Activated T-helper 1 cell treated with anti-CD3 and anti-CD28 coated beads, Interleukin-12 subunit alpha, Interleukin-12 subunit beta, Interleukin-2, Interleukin-4 antibody, amounts not matched to agents 30 ng/mL and 10 ng/mL and 1 ng/mL, durations not matched to agents 14 hours and 24 hours and 36 hours (primary cell): ENCODE data around the gene TSPAN1. TPM values are rescaled to one million over a fixed set of nuclear protein-coding genes. Genes with fewer than 3 reads are reported as not detected.

Source experiments
- DNase-seq: peaks from one replicate; pipeline ENCODE4 v3.0.0; 2021; ENCODE audit warnings: low spot score
- H3K27ac Mint-ChIP-seq: one replicate; pipeline ENCODE4 v1.8.0; 2021; ENCODE audit warnings: mild to moderate bottlenecking, mixed read lengths
- H3K27me3 Mint-ChIP-seq: one replicate; pipeline ENCODE4 v1.8.0; 2022; ENCODE audit warnings: mild to moderate bottlenecking, moderate library complexity, mixed read lengths; ENCODE audit not compliant: insufficient read depth
- H3K36me3 Mint-ChIP-seq: one replicate; pipeline ENCODE4 v1.8.0; 2021; ENCODE audit warnings: low read depth, mixed read lengths
- H3K4me1 Mint-ChIP-seq: one replicate; pipeline ENCODE4 v1.8.0; 2021; ENCODE audit warnings: low read depth, mixed read lengths
- H3K4me3 Mint-ChIP-seq: one replicate; pipeline ENCODE4 v1.8.0; 2021; ENCODE audit warnings: mild to moderate bottlenecking, moderate library complexity, mixed read lengths
- H3K9me3 Mint-ChIP-seq: one replicate; pipeline ENCODE4 v1.8.0; 2021; ENCODE audit warnings: mixed read lengths
- intact Hi-C: fragments of 100-400 bp; cut with micrococcal nuclease; formaldehyde crosslinking; loops from one replicate; pipeline ENCODE4 v1.15.1; 2024
- total RNA-seq: library from RNA; stranded (reverse); gene quantifications from 2 replicates; pipeline ENCODE4 v1.2.3, GENCODE V29; 2022

TSPAN1 gene
- total RNA-seq, 1 donor from 2014 or later = not detected

- H3K36me3 Mint-ChIP-seq = peaks cover 5% of the 10 kb centered on the region
- peaks cover 6% of the 10 kb centered on the region for H3K27me3 Mint-ChIP-seq
- no peaks in the 10 kb centered on the region for H3K9me3 Mint-ChIP-seq
- intact Hi-C loops = no loop called here
- peaks cover 22% of the 10 kb centered on the region for H3K4me1 Mint-ChIP-seq
- peak overlapping the region; percentile 21 for H3K27ac Mint-ChIP-seq
- H3K4me3 Mint-ChIP-seq = no peak overlapping the region
- no peak for DNase-seq
Measured at GRCh38 chr1:46183926-46184557, 9.2 kb downstream of the TSPAN1 start.

GRCh38 chr1:46184920-46185658, 10.2 kb downstream of the TSPAN1 start:
- H3K4me3 Mint-ChIP-seq = peak overlapping the region; percentile 71
- H3K36me3 Mint-ChIP-seq = peaks cover 7% of the 10 kb centered on the region
- H3K27me3 Mint-ChIP-seq = peaks cover 6% of the 10 kb centered on the region
- peaks cover 22% of the 10 kb centered on the region for H3K4me1 Mint-ChIP-seq
- H3K27ac Mint-ChIP-seq = peak overlapping the region; percentile 94
- DNase-seq = no peak
- H3K9me3 Mint-ChIP-seq = no peaks in the 10 kb centered on the region
- intact Hi-C loops = loop anchor here (1.0 kb wide), 1 partner anchor 13 kb away; the partner anchor contains the start of gene POMGNT1

GRCh38 chr1:46186076-46186475, 11.2 kb downstream of the TSPAN1 start:
- Mint-ChIP-seq H3K4me1 (peaks cover 22% of the 10 kb centered on the region), H3K36me3 (peaks cover 9% of the 10 kb centered on the region), H3K4me3 (no peak overlapping the region), H3K27me3 (peaks cover 6% of the 10 kb centered on the region), H3K27ac (peak overlapping the region; percentile 58), H3K9me3 (no peaks in the 10 kb centered on the region)
- intact Hi-C loops = no loop called here
- DNase-seq = no peak

GRCh38 chr1:46187106-46187869, 12.4 kb downstream of the TSPAN1 start:
- Mint-ChIP-seq H3K4me1 (peaks cover 22% of the 10 kb centered on the region), H3K36me3 (peaks cover 9% of the 10 kb centered on the region), H3K27me3 (peaks cover 4% of the 10 kb centered on the region), H3K4me3 (no peak overlapping the region), H3K27ac (no peak overlapping the region), H3K9me3 (no peaks in the 10 kb centered on the region)
- DNase-seq = no peak
- intact Hi-C loops = no loop called here

GRCh38 chr1:46188295-46189030, 13.6 kb downstream of the TSPAN1 start:
- Mint-ChIP-seq H3K36me3 (peaks cover 13% of the 10 kb centered on the region), H3K27me3 (no peaks in the 10 kb centered on the region), H3K4me1 (peaks cover 22% of the 10 kb centered on the region), H3K4me3 (no peak overlapping the region), H3K9me3 (no peaks in the 10 kb centered on the region), H3K27ac (peak overlapping the region; percentile 55)
- intact Hi-C loops = no loop called here
- no peak for DNase-seq

GRCh38 chr1:46190539-46190938, 15.7 kb downstream of the TSPAN1 start:
- Mint-ChIP-seq H3K4me1 (peaks cover 4% of the 10 kb centered on the region), H3K27me3 (no peaks in the 10 kb centered on the region), H3K4me3 (no peak overlapping the region), H3K36me3 (peaks cover 19% of the 10 kb centered on the region), H3K27ac (no peak overlapping the region), H3K9me3 (no peaks in the 10 kb centered on the region)
- intact Hi-C loops = no loop called here
- DNase-seq = no peak

- H3K27ac Mint-ChIP-seq = no peak overlapping the region
- intact Hi-C loops = no loop called here
- no peaks in the 10 kb centered on the region for H3K9me3 Mint-ChIP-seq
- DNase-seq = no peak
- peaks cover 2% of the 10 kb centered on the region for H3K4me1 Mint-ChIP-seq
- H3K27me3 Mint-ChIP-seq = no peaks in the 10 kb centered on the region
- no peak overlapping the region for H3K4me3 Mint-ChIP-seq
- H3K36me3 Mint-ChIP-seq = peaks cover 21% of the 10 kb centered on the region
Measured at GRCh38 chr1:46191033-46191701, 16.3 kb downstream of the TSPAN1 start.

- Mint-ChIP-seq H3K27me3 (no peaks in the 10 kb centered on the region), H3K4me1 (peaks cover 8% of the 10 kb centered on the region), H3K4me3 (no peak overlapping the region), H3K36me3 (peaks cover 23% of the 10 kb centered on the region), H3K27ac (no peak overlapping the region), H3K9me3 (no peaks in the 10 kb centered on the region)
- DNase-seq = no peak
- intact Hi-C loops = no loop called here
Measured at GRCh38 chr1:46192171-46192570, 17.3 kb downstream of the TSPAN1 start.

- Mint-ChIP-seq H3K27ac (no peak overlapping the region), H3K27me3 (no peaks in the 10 kb centered on the region), H3K9me3 (no peaks in the 10 kb centered on the region), H3K4me1 (peaks cover 11% of the 10 kb centered on the region), H3K36me3 (peaks cover 18% of the 10 kb centered on the region), H3K4me3 (no peak overlapping the region)
- DNase-seq = no peak
- intact Hi-C loops = no loop called here
Measured at GRCh38 chr1:46193285-46193684, 18.4 kb downstream of the TSPAN1 start.

- Mint-ChIP-seq H3K4me3 (no peak overlapping the region), H3K36me3 (peaks cover 18% of the 10 kb centered on the region), H3K27me3 (no peaks in the 10 kb centered on the region), H3K27ac (no peak overlapping the region), H3K4me1 (peaks cover 11% of the 10 kb centered on the region), H3K9me3 (no peaks in the 10 kb centered on the region)
- intact Hi-C loops = no loop called here
- DNase-seq = no peak
Measured at GRCh38 chr1:46193984-46194570, 19.2 kb downstream of the TSPAN1 start.

GRCh38 chr1:46194641-46195193, 19.8 kb downstream of the TSPAN1 start:
- no peak overlapping the region for H3K27ac Mint-ChIP-seq
- intact Hi-C loops = loop anchor here (5.0 kb wide), 1 partner anchor 507 kb away; the partner anchor contains the start of genes GPBP1L1 and TMEM69
- peaks cover 15% of the 10 kb centered on the region for H3K4me1 Mint-ChIP-seq
- H3K9me3 Mint-ChIP-seq = no peaks in the 10 kb centered on the region
- H3K27me3 Mint-ChIP-seq = no peaks in the 10 kb centered on the region
- DNase-seq = no peak
- H3K4me3 Mint-ChIP-seq = no peak overlapping the region
- peaks cover 19% of the 10 kb centered on the region for H3K36me3 Mint-ChIP-seq
